ENCODE measurements around the gene BCDIN3D. TPM values are rescaled to one million over a fixed set of nuclear protein-coding genes. Genes with fewer than 3 reads are reported as not detected.

BCDIN3D gene
- total and polyA plus RNA-seq, 2 donors (not counting 3 experiments of a cell fraction or from before 2014, with no cell fraction given): 1.8 to 3.1 TPM

DNA sequence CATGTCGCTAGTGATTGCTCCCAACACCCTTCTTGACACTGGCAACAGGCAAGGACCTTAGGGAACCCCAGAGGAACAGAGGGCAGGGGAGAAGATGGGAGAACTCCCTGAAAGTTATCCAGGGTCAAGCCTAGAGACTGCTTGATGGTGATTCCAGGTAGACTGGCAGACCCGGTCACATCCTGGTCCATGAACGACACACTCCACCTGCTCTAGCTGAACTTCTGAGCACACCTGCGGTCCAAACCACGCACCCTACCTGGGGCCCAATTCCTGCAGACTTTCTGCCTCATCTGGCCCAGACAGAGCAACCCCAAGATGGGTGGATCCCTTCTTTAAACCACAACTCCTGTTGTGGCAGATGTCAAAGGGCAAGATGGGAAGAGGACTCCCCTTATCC is 48.9 kb downstream of the BCDIN3D start:
- Histone ChIP-seq H3K79me2 (ENCODE audit: control insufficient read depth, insufficient read depth, low read length) (no peaks in the 10 kb centered on the region), H3K4me1 (ENCODE audit: control insufficient read depth, extremely low read depth, insufficient read depth, low read length) (peaks cover 9% of the 10 kb centered on the region), H3K9me3 (replicated peaks; ENCODE audit: control insufficient read depth, insufficient read depth, low read length) (no peaks in the 10 kb centered on the region), H3K36me3 (ENCODE audit: control insufficient read depth in 2 of 2, extremely low read depth in 1 of 2, insufficient read depth in 2 of 2, low read length in 2 of 2) (peaks cover 0 to 38% of the 10 kb centered on the region in 2 experiments), H2AFZ (ENCODE audit: low read depth, low read length) (no peak overlapping the region), H3K4me2 (ENCODE audit: insufficient read depth, low read length) (no peak overlapping the region), H3K27me3 (ENCODE audit: control insufficient read depth in 2 of 2, insufficient read depth in 2 of 2, low read length in 2 of 2) (no peaks in the 10 kb centered on the region), H3K9ac (replicated peaks; ENCODE audit: extremely low read depth, insufficient read depth, low read length) (no peak overlapping the region), H4K20me1 (replicated peaks; ENCODE audit: control insufficient read depth, extremely low read depth, insufficient read depth, low read length) (no peaks in the 10 kb centered on the region), H3K9me1 (replicated peaks; ENCODE audit: control insufficient read depth, extremely low read depth, insufficient read depth, low read length) (no peaks in the 10 kb centered on the region), H3K4me3 (replicated peaks in 1 of 3; ENCODE audit: insufficient read depth in 1 of 3, low read depth in 1 of 3, low read length in 3 of 3) (no peak overlapping the region), H3K27ac (ENCODE audit: insufficient read depth, low read depth, low read length) (no peak overlapping the region)
- TF ChIP-seq POLR2AphosphoS5 (IDR thresholded peaks at IDR 0.05; ENCODE audit: insufficient read depth, low read depth, low read length) (no peak), JUN (IDR thresholded peaks at IDR 0.05; ENCODE audit: borderline replicate concordance, insufficient read depth, insufficient read length, low read depth) (no peak)
- DNase-seq (ENCODE audit: low read depth, low spot score) (no peak), FAIRE-seq (no peak)
- CTCF ChIA-PET: interaction anchor here (1.5 kb wide), 1 partner anchor 11 kb away, joined by 3 read pairs; no protein-coding TSS in a partner anchor
- dilution Hi-C loops (cut with MboI; ENCODE audit: extremely low pct_ligation_motif_present, low sequenced_read_pairs) (no loop called here), intact Hi-C loops (cut with micrococcal nuclease) (no loop called here)
- POLR2A ChIA-PET: no interaction called here
- BruUV-seq (replicated peaks): no TSS peak

DNA sequence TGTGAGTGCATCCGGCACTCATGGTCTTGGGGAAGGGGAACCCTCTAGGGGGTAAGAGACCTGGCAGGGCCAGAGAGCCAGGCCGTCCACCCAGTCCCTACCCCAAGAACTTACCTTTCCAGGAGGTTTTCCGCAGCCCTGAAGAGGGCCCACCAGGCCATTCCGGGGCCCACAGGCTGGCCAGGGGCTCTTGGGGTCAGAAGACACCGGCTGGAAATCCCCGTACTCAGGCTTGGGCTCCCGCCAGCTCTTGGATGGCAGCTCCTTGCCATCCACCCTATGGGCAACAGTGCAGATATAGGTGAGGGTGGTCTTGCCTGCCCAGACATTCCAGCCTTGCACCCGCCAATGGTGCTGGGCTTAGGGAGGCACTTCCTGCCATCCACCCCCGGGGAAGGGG is 49.3 kb downstream of the BCDIN3D start:
- Histone ChIP-seq H4K20me1 (replicated peaks; ENCODE audit: control insufficient read depth, extremely low read depth, insufficient read depth, low read length) (no peaks in the 10 kb centered on the region), H3K9ac (replicated peaks; ENCODE audit: extremely low read depth, insufficient read depth, low read length) (no peak overlapping the region), H3K4me1 (ENCODE audit: control insufficient read depth, extremely low read depth, insufficient read depth, low read length) (peaks cover 9% of the 10 kb centered on the region), H3K9me3 (replicated peaks; ENCODE audit: control insufficient read depth, insufficient read depth, low read length) (no peaks in the 10 kb centered on the region), H3K27me3 (ENCODE audit: control insufficient read depth in 2 of 2, insufficient read depth in 2 of 2, low read length in 2 of 2) (no peaks in the 10 kb centered on the region), H3K4me2 (ENCODE audit: insufficient read depth, low read length) (no peak overlapping the region), H2AFZ (ENCODE audit: low read depth, low read length) (no peak overlapping the region), H3K36me3 (ENCODE audit: control insufficient read depth in 2 of 2, extremely low read depth in 1 of 2, insufficient read depth in 2 of 2, low read length in 2 of 2) (peaks cover 0 to 38% of the 10 kb centered on the region in 2 experiments), H3K27ac (ENCODE audit: insufficient read depth, low read depth, low read length) (no peak overlapping the region), H3K4me3 (replicated peaks in 1 of 3; ENCODE audit: insufficient read depth in 1 of 3, low read depth in 1 of 3, low read length in 3 of 3) (no peak overlapping the region), H3K79me2 (ENCODE audit: control insufficient read depth, insufficient read depth, low read length) (no peaks in the 10 kb centered on the region), H3K9me1 (replicated peaks; ENCODE audit: control insufficient read depth, extremely low read depth, insufficient read depth, low read length) (no peaks in the 10 kb centered on the region)
- ChIA-PET CTCF (no interaction called here), POLR2A (no interaction called here)
- TF ChIP-seq EZH2 (IDR thresholded peaks at IDR 0.05; ENCODE audit: borderline replicate concordance, low read depth, low read length, severe bottlenecking) (no peak), JUN (IDR thresholded peaks at IDR 0.05; ENCODE audit: borderline replicate concordance, insufficient read depth, insufficient read length, low read depth) (no peak), POLR2AphosphoS5 (IDR thresholded peaks at IDR 0.05; ENCODE audit: insufficient read depth, low read depth, low read length) (no peak), MYC (IDR thresholded peaks at IDR 0.05; ENCODE audit: low read depth, low read length) (no peak), GATA2 (IDR thresholded peaks at IDR 0.05; ENCODE audit: insufficient read depth, insufficient read length, low read depth, low read length) (no peak), POLR2A (IDR thresholded peaks at IDR 0.05; ENCODE audit: low read depth, low read length) (no peak), FOS (IDR thresholded peaks at IDR 0.05; ENCODE audit: borderline replicate concordance, insufficient read depth, low read length) (no peak)
- TF ChIP-seq, protein P1, sequence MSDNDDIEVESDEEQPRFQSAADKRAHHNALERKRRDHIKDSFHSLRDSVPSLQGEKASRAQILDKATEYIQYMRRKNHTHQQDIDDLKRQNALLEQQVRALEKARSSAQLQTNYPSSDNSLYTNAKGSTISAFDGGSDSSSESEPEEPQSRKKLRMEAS (IDR thresholded peaks at IDR 0.05; ENCODE audit: insufficient read depth, insufficient read length): no peak
- TF ChIP-seq, protein P2, sequence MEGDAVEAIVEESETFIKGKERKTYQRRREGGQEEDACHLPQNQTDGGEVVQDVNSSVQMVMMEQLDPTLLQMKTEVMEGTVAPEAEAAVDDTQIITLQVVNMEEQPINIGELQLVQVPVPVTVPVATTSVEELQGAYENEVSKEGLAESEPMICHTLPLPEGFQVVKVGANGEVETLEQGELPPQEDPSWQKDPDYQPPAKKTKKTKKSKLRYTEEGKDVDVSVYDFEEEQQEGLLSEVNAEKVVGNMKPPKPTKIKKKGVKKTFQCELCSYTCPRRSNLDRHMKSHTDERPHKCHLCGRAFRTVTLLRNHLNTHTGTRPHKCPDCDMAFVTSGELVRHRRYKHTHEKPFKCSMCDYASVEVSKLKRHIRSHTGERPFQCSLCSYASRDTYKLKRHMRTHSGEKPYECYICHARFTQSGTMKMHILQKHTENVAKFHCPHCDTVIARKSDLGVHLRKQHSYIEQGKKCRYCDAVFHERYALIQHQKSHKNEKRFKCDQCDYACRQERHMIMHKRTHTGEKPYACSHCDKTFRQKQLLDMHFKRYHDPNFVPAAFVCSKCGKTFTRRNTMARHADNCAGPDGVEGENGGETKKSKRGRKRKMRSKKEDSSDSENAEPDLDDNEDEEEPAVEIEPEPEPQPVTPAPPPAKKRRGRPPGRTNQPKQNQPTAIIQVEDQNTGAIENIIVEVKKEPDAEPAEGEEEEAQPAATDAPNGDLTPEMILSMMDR (IDR thresholded peaks at IDR 0.05; ENCODE audit: extremely low read depth in 1 of 2, insufficient read depth in 1 of 2, low read depth in 1 of 2, low read length in 2 of 2): no peak
- intact Hi-C loops (cut with micrococcal nuclease) (no loop called here), dilution Hi-C loops (cut with MboI; ENCODE audit: extremely low pct_ligation_motif_present, low sequenced_read_pairs) (no loop called here)
- DNase-seq (ENCODE audit: low read depth, low spot score) (no peak), FAIRE-seq (no peak)
- no TSS peak for BruUV-seq (replicated peaks)
